ENCODE data around the gene JAZF1.

The JAZF1 gene

GRCh38 chr7:28177836-28178235, 2.8 kb downstream of the JAZF1 start (continued):
- TF ChIP-seq, protein P1, sequence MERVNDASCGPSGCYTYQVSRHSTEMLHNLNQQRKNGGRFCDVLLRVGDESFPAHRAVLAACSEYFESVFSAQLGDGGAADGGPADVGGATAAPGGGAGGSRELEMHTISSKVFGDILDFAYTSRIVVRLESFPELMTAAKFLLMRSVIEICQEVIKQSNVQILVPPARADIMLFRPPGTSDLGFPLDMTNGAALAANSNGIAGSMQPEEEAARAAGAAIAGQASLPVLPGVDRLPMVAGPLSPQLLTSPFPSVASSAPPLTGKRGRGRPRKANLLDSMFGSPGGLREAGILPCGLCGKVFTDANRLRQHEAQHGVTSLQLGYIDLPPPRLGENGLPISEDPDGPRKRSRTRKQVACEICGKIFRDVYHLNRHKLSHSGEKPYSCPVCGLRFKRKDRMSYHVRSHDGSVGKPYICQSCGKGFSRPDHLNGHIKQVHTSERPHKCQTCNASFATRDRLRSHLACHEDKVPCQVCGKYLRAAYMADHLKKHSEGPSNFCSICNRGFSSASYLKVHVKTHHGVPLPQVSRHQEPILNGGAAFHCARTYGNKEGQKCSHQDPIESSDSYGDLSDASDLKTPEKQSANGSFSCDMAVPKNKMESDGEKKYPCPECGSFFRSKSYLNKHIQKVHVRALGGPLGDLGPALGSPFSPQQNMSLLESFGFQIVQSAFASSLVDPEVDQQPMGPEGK (CRISPR knock-in tag; IDR thresholded peaks at IDR 0.05; ENCODE audit: borderline replicate concordance): no peak
- TF ChIP-seq CSRNP3 (CRISPR knock-in tag; IDR thresholded peaks at IDR 0.05) (no peak), ARNTL (CRISPR knock-in tag; IDR thresholded peaks at IDR 0.05; ENCODE audit: borderline replicate concordance, low read depth) (no peak), PPARA (CRISPR knock-in tag; IDR thresholded peaks at IDR 0.05; ENCODE audit: borderline replicate concordance) (no peak), ESRRG (CRISPR knock-in tag; IDR thresholded peaks at IDR 0.05) (no peak), ZNF70 (CRISPR knock-in tag; IDR thresholded peaks at IDR 0.05) (no peak), TOX (CRISPR knock-in tag; IDR thresholded peaks at IDR 0.05; ENCODE audit: borderline replicate concordance) (no peak)

DNA sequence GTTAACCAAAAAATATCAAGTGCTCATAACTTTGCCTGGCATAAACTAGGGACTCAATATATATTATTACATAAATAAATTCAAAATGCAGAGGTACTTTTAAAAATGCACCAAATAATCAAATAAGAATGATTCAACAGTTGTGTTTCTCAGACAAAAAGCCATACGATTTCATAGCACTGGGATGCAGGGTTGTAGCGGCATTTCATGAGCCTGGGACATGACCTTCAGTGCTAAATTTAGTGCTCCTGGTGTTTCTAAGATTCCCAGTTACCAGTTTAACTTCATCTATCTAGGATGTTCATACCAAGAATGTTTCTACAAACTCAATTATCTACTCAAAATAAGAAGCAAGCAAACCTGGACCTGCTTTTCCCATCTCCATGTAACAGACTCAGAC, 4.0 kb downstream of the JAZF1 start:
- no peak for ATAC-seq
- TF ChIP-seq ZFP3 (CRISPR knock-in tag; IDR thresholded peaks at IDR 0.05): peak; percentile 94
- TF ChIP-seq ISL1 (CRISPR knock-in tag; IDR thresholded peaks at IDR 0.05): 0 out of 2 replicates have a peak, but pooled peaks have one; percentile 13
- TF ChIP-seq TCF4 (CRISPR knock-in tag; IDR thresholded peaks at IDR 0.05; ENCODE audit: borderline replicate concordance): no peak

DNA sequence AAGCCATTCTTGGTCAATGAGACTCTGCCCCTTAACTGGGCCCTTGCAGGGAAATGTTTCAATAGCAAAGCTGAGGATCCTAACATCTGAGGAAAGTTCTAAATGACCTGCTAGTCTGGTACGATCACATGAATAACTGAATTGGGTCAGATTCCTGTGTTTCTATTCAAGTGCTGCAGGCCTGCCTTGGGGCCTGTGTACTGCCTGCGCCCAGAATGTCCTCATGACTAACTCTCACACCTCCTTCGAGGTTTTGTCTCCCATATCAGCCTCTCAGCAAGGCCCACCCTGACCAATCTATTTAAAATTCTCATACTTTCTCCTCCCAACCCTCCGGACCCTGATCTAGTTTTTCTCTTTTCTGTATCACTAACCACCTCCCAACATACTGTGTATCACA, 4.4 kb downstream of the JAZF1 start:
- no peak for ATAC-seq
- TF ChIP-seq, protein P2, sequence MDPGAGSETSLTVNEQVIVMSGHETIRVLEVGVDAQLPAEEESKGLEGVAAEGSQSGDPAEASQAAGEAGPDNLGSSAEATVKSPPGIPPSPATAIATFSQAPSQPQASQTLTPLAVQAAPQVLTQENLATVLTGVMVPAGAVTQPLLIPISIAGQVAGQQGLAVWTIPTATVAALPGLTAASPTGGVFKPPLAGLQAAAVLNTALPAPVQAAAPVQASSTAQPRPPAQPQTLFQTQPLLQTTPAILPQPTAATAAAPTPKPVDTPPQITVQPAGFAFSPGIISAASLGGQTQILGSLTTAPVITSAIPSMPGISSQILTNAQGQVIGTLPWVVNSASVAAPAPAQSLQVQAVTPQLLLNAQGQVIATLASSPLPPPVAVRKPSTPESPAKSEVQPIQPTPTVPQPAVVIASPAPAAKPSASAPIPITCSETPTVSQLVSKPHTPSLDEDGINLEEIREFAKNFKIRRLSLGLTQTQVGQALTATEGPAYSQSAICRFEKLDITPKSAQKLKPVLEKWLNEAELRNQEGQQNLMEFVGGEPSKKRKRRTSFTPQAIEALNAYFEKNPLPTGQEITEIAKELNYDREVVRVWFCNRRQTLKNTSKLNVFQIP (CRISPR knock-in tag; IDR thresholded peaks at IDR 0.05; ENCODE audit: borderline replicate concordance, low read depth): no peak
- TF ChIP-seq, protein P3, sequence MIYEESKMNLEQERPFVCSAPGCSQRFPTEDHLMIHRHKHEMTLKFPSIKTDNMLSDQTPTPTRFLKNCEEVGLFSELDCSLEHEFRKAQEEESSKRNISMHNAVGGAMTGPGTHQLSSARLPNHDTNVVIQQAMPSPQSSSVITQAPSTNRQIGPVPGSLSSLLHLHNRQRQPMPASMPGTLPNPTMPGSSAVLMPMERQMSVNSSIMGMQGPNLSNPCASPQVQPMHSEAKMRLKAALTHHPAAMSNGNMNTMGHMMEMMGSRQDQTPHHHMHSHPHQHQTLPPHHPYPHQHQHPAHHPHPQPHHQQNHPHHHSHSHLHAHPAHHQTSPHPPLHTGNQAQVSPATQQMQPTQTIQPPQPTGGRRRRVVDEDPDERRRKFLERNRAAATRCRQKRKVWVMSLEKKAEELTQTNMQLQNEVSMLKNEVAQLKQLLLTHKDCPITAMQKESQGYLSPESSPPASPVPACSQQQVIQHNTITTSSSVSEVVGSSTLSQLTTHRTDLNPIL (CRISPR knock-in tag; IDR thresholded peaks at IDR 0.05; ENCODE audit: low read depth): no peak
- TF ChIP-seq ISL1 (CRISPR knock-in tag; IDR thresholded peaks at IDR 0.05) (no peak), RARB (CRISPR knock-in tag; IDR thresholded peaks at IDR 0.05) (no peak), TSHZ2 (CRISPR knock-in tag; IDR thresholded peaks at IDR 0.05) (no peak), CSRNP3 (CRISPR knock-in tag; IDR thresholded peaks at IDR 0.05) (no peak), ZNF565 (CRISPR knock-in tag; conservative IDR thresholded peaks at IDR 0.05; ENCODE audit: low read depth) (no peak), TOX (CRISPR knock-in tag; IDR thresholded peaks at IDR 0.05; ENCODE audit: borderline replicate concordance) (no peak), SNAI2 (CRISPR knock-in tag; IDR thresholded peaks at IDR 0.05) (no peak), ARNTL (CRISPR knock-in tag; IDR thresholded peaks at IDR 0.05; ENCODE audit: borderline replicate concordance, low read depth) (no peak), GLIS3 (CRISPR knock-in tag; IDR thresholded peaks at IDR 0.05) (no peak), ZNF70 (CRISPR knock-in tag; IDR thresholded peaks at IDR 0.05) (no peak)
